B cell (primary cell): ENCODE measurements around the gene SLC6A6. TPM values are rescaled to one million over a fixed set of nuclear protein-coding genes. Genes with fewer than 3 reads are reported as not detected.

Experiments used
- ATAC-seq: fragments of 200-7000 bp; cut with Tn5 transposase; one replicate; pipeline ENCODE4 v1.10.0; 2021; ENCODE audit warnings: low read depth, mild to moderate bottlenecking, moderate number of reproducible peaks, moderate library complexity
- CTCF ChIA-PET: fragments of 350-600 bp; sonication (Branson Sonifier 250); formaldehyde crosslinking; loops from one replicate; lab custom pipeline; 2021; ENCODE audit warnings: antibody characterized with exemption, inconsistent platforms; lab: Charles Lee
- POLR2A ChIA-PET: fragments of 350-600 bp; sonication (Branson Sonifier 250); formaldehyde crosslinking; loops from one replicate; lab custom pipeline; 2021; ENCODE audit warnings: antibody characterized with exemption; lab: Charles Lee
- DNase-seq: peaks from one replicate; pipeline ENCODE4 v3.0.0; 2013
- H2AFZ ChIP-seq: 2 replicates; pipeline ENCODE4 v1.6.1; 2012; ENCODE audit warnings: mild to moderate bottlenecking, low read depth, low read length; ENCODE audit not compliant: insufficient read depth, poor library complexity, severe bottlenecking
- H3K27ac ChIP-seq, 2 donors: 1 replicate in 1 of 2; 2 replicates in 1 of 2; pipeline ENCODE4 v1.5.1; 2012 to 2013; ENCODE audit warnings: low read length in 2 of 2, mild to moderate bottlenecking in 2 of 2, moderate library complexity in 1 of 2
- H3K27me3 ChIP-seq, 4 experiments: fragments of 200-600 bp in 1 of 4; sonication (generic) in 1 of 4; replicated peaks in 1 of 4; 1 replicate in 2 of 4; 2 replicates in 2 of 4; pipeline versions ENCODE4 v1.6.1 to v1.7.0; 2013 to 2016; ENCODE audit warnings: low read length in 3 of 4, mild to moderate bottlenecking in 2 of 4, mixed read lengths in 1 of 4, moderate library complexity in 1 of 4; ENCODE audit not compliant: insufficient read depth in 4 of 4, control insufficient read depth in 3 of 4; ENCODE audit errors: control extremely low read depth in 1 of 4
- H3K36me3 ChIP-seq, 2 experiments: replicated peaks in 1 of 2; 1 replicate in 1 of 2; 2 replicates in 1 of 2; pipeline versions ENCODE4 v1.6.1 to v1.7.1; 2013; ENCODE audit warnings: low read length in 1 of 2; ENCODE audit not compliant: insufficient read depth in 2 of 2, control insufficient read depth in 1 of 2; ENCODE audit errors: control extremely low read depth in 1 of 2, extremely low read depth in 1 of 2
- H3K4me1 ChIP-seq, 2 donors: fragments of 200-600 bp in 1 of 2; sonication (generic) in 1 of 2; 1 replicate in 1 of 2; 2 replicates in 1 of 2; pipeline versions ENCODE4 v1.5.1 to v1.6.1; 2013 to 2017; ENCODE audit warnings: low read length in 2 of 2; ENCODE audit not compliant: control insufficient read depth in 2 of 2, insufficient read depth in 2 of 2
- H3K4me2 ChIP-seq: replicated peaks from 2 replicates; pipeline ENCODE3; 2012; ENCODE audit warnings: mild to moderate bottlenecking, low read depth, low read length; ENCODE audit not compliant: poor library complexity, severe bottlenecking
- H3K4me3 ChIP-seq, 5 experiments: fragments of 200-600 bp in 1 of 5; sonication (generic) in 1 of 5; 1 replicate in 3 of 5; 2 replicates in 2 of 5; pipeline versions ENCODE4 v1.5.1 to v1.7.0; 2011 to 2016; ENCODE audit warnings: low read length in 4 of 5, mild to moderate bottlenecking in 4 of 5, low read depth in 2 of 5, control low read depth in 1 of 5, moderate library complexity in 1 of 5; ENCODE audit not compliant: insufficient read depth in 1 of 5; ENCODE audit errors: control extremely low read depth in 1 of 5, extremely low read depth in 1 of 5
- H3K79me2 ChIP-seq: fragments of 200-600 bp; sonication (generic); one replicate; pipeline ENCODE4 v1.6.0; 2016; ENCODE audit warnings: low read length; ENCODE audit not compliant: control insufficient read depth, insufficient read depth
- H3K9ac ChIP-seq: fragments of 200-600 bp; sonication (generic); 2 replicates; pipeline ENCODE4 v1.6.1; 2017; ENCODE audit warnings: mild to moderate bottlenecking, low read length, moderate library complexity
- H3K9me3 ChIP-seq, 3 donors: one replicate each; pipeline versions ENCODE4 v1.6.1 to v1.7.1; 2013; ENCODE audit warnings: low read length in 2 of 3; ENCODE audit not compliant: control insufficient read depth in 2 of 3, insufficient read depth in 1 of 3; ENCODE audit errors: control extremely low read depth in 1 of 3
- H4K20me1 ChIP-seq: 2 replicates; pipeline ENCODE4 v1.6.0; 2012; ENCODE audit warnings: mild to moderate bottlenecking, low read length; ENCODE audit not compliant: insufficient read depth, control insufficient read depth, poor library complexity, severe bottlenecking
- H3K27ac Mint-ChIP-seq: one replicate; pipeline ENCODE4 v1.8.0; 2021; ENCODE audit warnings: mixed read lengths
- H3K27me3 Mint-ChIP-seq: one replicate; pipeline ENCODE4 v1.8.0; 2021; ENCODE audit warnings: mixed read lengths
- H3K4me1 Mint-ChIP-seq: one replicate; pipeline ENCODE4 v1.8.0; 2021; ENCODE audit warnings: mixed read lengths
- H3K4me3 Mint-ChIP-seq: one replicate; pipeline ENCODE4 v1.8.0; 2021; ENCODE audit warnings: mixed read lengths
- H3K9me3 Mint-ChIP-seq: one replicate; pipeline ENCODE4 v1.8.0; 2022; ENCODE audit warnings: mixed read lengths; ENCODE audit not compliant: insufficient read depth
- EZH2 ChIP-seq: IDR thresholded peaks from 2 replicates; pipeline ENCODE4 v1.6.1; 2012; ENCODE audit warnings: borderline replicate concordance, low read depth, mild to moderate bottlenecking, moderate library complexity, low read length; ENCODE audit not compliant: insufficient read depth, poor library complexity, severe bottlenecking
- WGBS: methylation state at CpG from one replicate; pipeline ENCODE4 v1.1.5; 2013; ENCODE audit warnings: missing lambda C conversion rate; ENCODE audit not compliant: insufficient coverage; 5-methylcytosine and 5-hydroxymethylcytosine counted together
- intact Hi-C: fragments of 100-400 bp; cut with micrococcal nuclease; formaldehyde crosslinking; loops from one replicate; pipeline ENCODE4 v1.10.0; 2022
- polyA plus RNA-seq: library from polyadenylated mRNA; depleted of rRNA; stranded (reverse); fragments of >200 nt; gene quantifications from 2 replicates; pipeline ENCODE4 v1.2.3, GENCODE V29; 2012
- total RNA-seq, 2 donors: library from RNA; stranded (reverse); fragments of 120-200 nt in 1 of 2; gene quantifications; 1 replicate in 1 of 2; 2 replicates in 1 of 2; pipeline versions ENCODE4 v1.2.3 to v1.2.4, GENCODE V29; 2013 to 2022
- TF ChIP-seq, protein P1 (sequence below): fragments of 200-600 bp; IDR thresholded peaks from one replicate; pipeline ENCODE4 v1.8.0; 2022; ENCODE audit warnings: antibody characterized with exemption, mild to moderate bottlenecking

SLC6A6 gene
- total and polyA plus RNA-seq, 2 donors (not counting 1 experiment from before 2014, with no cell fraction given): 34.2 to 48.7 TPM

DNA sequence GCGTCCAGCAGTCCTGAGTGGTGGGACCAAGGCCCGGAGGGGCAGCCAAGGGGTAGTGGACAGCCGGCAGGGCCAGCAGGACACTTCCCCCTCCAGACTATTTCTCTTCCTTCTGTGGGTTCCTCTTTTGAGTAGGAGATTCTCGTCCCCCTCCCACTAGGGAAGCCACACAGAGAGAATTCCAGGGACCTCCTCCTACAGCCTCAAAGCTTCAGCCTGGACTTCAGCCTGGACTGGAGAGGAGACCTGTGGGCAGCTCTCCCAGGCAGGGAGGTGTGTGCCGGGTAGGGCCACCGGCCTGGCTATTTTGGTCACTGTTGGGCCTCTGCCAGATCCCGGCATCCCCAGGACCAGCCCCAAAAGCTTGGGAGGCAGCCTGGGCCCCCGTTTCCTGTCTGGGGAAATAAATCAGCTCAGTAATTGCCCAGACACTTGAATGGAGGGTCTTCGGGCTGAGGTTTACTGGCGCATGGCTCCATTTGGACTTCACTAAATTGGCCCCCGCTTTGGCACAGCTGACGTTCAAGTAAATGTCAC lies 1.3 kb downstream of the SLC6A6 start:
- Mint-ChIP-seq H3K27ac (peak overlapping the region; percentile 97), H3K9me3 (no peaks in the 10 kb centered on the region), H3K27me3 (no peaks in the 10 kb centered on the region), H3K4me3 (peak overlapping the region; percentile 99), H3K4me1 (peaks cover 61% of the 10 kb centered on the region)
- intact Hi-C loops: loop anchor here (10.0 kb wide), 1 partner anchor 509 kb away; no protein-coding TSS in a partner anchor
- ChIA-PET CTCF (interaction anchor here (0.8 to 2.1 kb wide), 4 partner anchors 20 to 64 kb away, joined by 3 to 5 read pairs (median 4); no protein-coding TSS in a partner anchor), POLR2A (interaction anchor here (2.7 to 3.3 kb wide), 2 partner anchors 21 to 28 kb away, joined by 15 to 38 read pairs; no protein-coding TSS in a partner anchor)
- H3K27me3 ChIP-seq: no peaks in the 10 kb centered on the region
- peaks cover 39 to 53% of the 10 kb centered on the region in 2 donors for H3K4me1 ChIP-seq
- peaks cover 0 to 8% of the 10 kb centered on the region in 2 experiments for H3K36me3 ChIP-seq
- peaks cover 58% of the 10 kb centered on the region for H3K79me2 ChIP-seq
- peak overlapping the region; percentile 94 for H3K4me2 ChIP-seq
- peak overlapping the region; percentile 53 to 87 (median 85) for H3K4me3 ChIP-seq
- H4K20me1 ChIP-seq: peaks cover 47% of the 10 kb centered on the region
- no peak for DNase-seq
- ATAC-seq: no peak
- peak overlapping the region; percentile 92 for H2AFZ ChIP-seq
- WGBS: 9% methylated on average over 11 of the region's 12 CpGs
- H3K9me3 ChIP-seq: no peaks in the 10 kb centered on the region
- H3K9ac ChIP-seq: peak overlapping the region; percentile 92
- H3K27ac ChIP-seq: peak overlapping the region in 1 of 2 donors; percentile 89
- TF ChIP-seq EZH2: no peak
- TF ChIP-seq, protein P1, sequence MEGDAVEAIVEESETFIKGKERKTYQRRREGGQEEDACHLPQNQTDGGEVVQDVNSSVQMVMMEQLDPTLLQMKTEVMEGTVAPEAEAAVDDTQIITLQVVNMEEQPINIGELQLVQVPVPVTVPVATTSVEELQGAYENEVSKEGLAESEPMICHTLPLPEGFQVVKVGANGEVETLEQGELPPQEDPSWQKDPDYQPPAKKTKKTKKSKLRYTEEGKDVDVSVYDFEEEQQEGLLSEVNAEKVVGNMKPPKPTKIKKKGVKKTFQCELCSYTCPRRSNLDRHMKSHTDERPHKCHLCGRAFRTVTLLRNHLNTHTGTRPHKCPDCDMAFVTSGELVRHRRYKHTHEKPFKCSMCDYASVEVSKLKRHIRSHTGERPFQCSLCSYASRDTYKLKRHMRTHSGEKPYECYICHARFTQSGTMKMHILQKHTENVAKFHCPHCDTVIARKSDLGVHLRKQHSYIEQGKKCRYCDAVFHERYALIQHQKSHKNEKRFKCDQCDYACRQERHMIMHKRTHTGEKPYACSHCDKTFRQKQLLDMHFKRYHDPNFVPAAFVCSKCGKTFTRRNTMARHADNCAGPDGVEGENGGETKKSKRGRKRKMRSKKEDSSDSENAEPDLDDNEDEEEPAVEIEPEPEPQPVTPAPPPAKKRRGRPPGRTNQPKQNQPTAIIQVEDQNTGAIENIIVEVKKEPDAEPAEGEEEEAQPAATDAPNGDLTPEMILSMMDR: no peak

DNA sequence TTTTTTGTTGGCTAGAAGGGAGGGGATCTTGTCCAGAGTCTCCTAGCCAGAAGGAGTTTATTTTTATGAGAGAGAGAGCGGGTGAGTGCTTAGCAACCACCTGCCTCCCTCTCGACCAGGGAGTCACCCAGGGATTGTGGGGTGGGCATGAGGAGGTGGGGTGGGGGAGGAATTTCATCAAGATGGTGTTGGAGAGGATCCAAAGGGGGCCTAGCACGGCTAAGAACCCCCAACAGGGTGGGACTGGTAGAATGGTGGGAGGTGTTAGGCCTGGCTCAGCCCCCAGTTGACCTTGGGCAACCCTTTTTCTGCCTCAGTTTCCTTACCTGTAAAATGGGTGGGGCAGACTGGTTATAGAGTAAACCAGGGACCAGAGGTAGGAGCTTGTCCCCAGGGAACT lies 1.8 kb downstream of the SLC6A6 start:
- H3K9ac ChIP-seq: no peak overlapping the region
- H4K20me1 ChIP-seq: peaks cover 50% of the 10 kb centered on the region
- no peaks in the 10 kb centered on the region for H3K9me3 ChIP-seq
- intact Hi-C loops: loop anchor here (10.0 kb wide), 1 partner anchor 509 kb away; no protein-coding TSS in a partner anchor
- TF ChIP-seq EZH2: no peak
- TF ChIP-seq, protein P1: no peak
- H2AFZ ChIP-seq: peak overlapping the region; percentile 92
- peak overlapping the region in 4 of 5 experiments; percentile 53 to 87 (median 78) for H3K4me3 ChIP-seq
- POLR2A ChIA-PET: no interaction called here
- peaks cover 63% of the 10 kb centered on the region for H3K79me2 ChIP-seq
- peaks cover 39 to 53% of the 10 kb centered on the region in 2 donors for H3K4me1 ChIP-seq
- H3K27me3 ChIP-seq: no peaks in the 10 kb centered on the region
- DNase-seq (no peak), ATAC-seq (no peak)
- peaks cover 61% of the 10 kb centered on the region for H3K4me1 Mint-ChIP-seq
- peaks cover 0 to 8% of the 10 kb centered on the region in 2 experiments for H3K36me3 ChIP-seq
- H3K4me3 Mint-ChIP-seq: peak overlapping the region; percentile 99
- 30% methylated on average over 3 of the region's 3 CpGs for WGBS
- no peaks in the 10 kb centered on the region for H3K9me3 Mint-ChIP-seq
- no peaks in the 10 kb centered on the region for H3K27me3 Mint-ChIP-seq
- H3K27ac Mint-ChIP-seq: peak overlapping the region; percentile 20
- CTCF ChIA-PET: interaction anchor here (0.8 to 1.4 kb wide), 3 partner anchors 27 to 63 kb away, joined by 3 to 4 read pairs (median 4); no protein-coding TSS in a partner anchor
- peak overlapping the region; percentile 94 for H3K4me2 ChIP-seq
- no peak overlapping the region for H3K27ac ChIP-seq
